SK-N-SH treated with all-trans-retinoic acid at 6 μM for 48 hours (cell line): ENCODE results near the gene ALKAL2.
"Not testable (repeated sequence)": the region's sequence is repeated elsewhere in the genome, so short reads cannot be mapped to it uniquely, and the experiment has no call there.

Experiments used
- ATAC-seq: fragments of 200-7000 bp; cut with Tn5 transposase; 3 replicates; pipeline ENCODE4 v1.9.1; 2020; ENCODE audit warnings: mild to moderate bottlenecking, moderate library complexity
- ARNTL ChIP-seq: fragments of 450-650 bp; formaldehyde crosslinking; IDR thresholded peaks from 2 replicates; pipeline ENCODE4 v1.5.0; 2020; ENCODE audit warnings: low read depth, mild to moderate bottlenecking, moderate library complexity, borderline replicate concordance
- BACH2 ChIP-seq: fragments of 250-450 bp; sonication (Bioruptor Pico); IDR thresholded peaks from 2 replicates; pipeline ENCODE4 v1.9.0; 2021; ENCODE audit warnings: mild to moderate bottlenecking, borderline replicate concordance
- CSDC2 ChIP-seq: fragments of 250-450 bp; sonication (Bioruptor Pico); IDR thresholded peaks from 2 replicates; pipeline ENCODE4 v1.5.0; 2020; ENCODE audit warnings: mild to moderate bottlenecking, moderate library complexity
- ESRRG ChIP-seq: fragments of 250-450 bp; sonication (Bioruptor Pico); IDR thresholded peaks from 2 replicates; pipeline ENCODE4 v1.6.1; 2021; ENCODE audit warnings: mild to moderate bottlenecking
- GLIS3 ChIP-seq: fragments of 250-450 bp; sonication (Bioruptor Pico); IDR thresholded peaks from 2 replicates; pipeline ENCODE4 v1.5.0; 2020; ENCODE audit warnings: mild to moderate bottlenecking, moderate library complexity
- ISL1 ChIP-seq: fragments of 250-450 bp; sonication (Bioruptor Pico); IDR thresholded peaks from 2 replicates; pipeline ENCODE4 v2.1.2; 2022; ENCODE audit warnings: mild to moderate bottlenecking, moderate library complexity
- POU6F1 ChIP-seq: fragments of 250-450 bp; sonication (Bioruptor Pico); IDR thresholded peaks from 2 replicates; pipeline ENCODE4 v1.8.0; 2021; ENCODE audit warnings: low read depth, mild to moderate bottlenecking, moderate library complexity, borderline replicate concordance
- PPARA ChIP-seq: fragments of 250-450 bp; sonication (Bioruptor Pico); IDR thresholded peaks from 2 replicates; pipeline ENCODE4 v1.5.0; 2020; ENCODE audit warnings: mild to moderate bottlenecking, borderline replicate concordance
- RARB ChIP-seq: fragments of 250-450 bp; sonication (Bioruptor Pico); IDR thresholded peaks from 2 replicates; pipeline ENCODE4 v1.8.0; 2021; ENCODE audit warnings: mild to moderate bottlenecking, moderate library complexity
- TCF4 ChIP-seq: fragments of 250-450 bp; sonication (Bioruptor Pico); IDR thresholded peaks from 2 replicates; pipeline ENCODE4 v1.8.0; 2021; ENCODE audit warnings: mild to moderate bottlenecking, moderate library complexity, borderline replicate concordance
- TOX ChIP-seq: fragments of 250-450 bp; sonication (Bioruptor Pico); IDR thresholded peaks from 2 replicates; pipeline ENCODE4 v1.8.0; 2021; ENCODE audit warnings: mild to moderate bottlenecking, moderate library complexity, borderline replicate concordance
- ZC3H10 ChIP-seq: fragments of 250-450 bp; sonication (Bioruptor Pico); IDR thresholded peaks from 2 replicates; pipeline ENCODE4 v1.5.1; 2021; ENCODE audit warnings: mild to moderate bottlenecking, moderate library complexity
- ZFP3 ChIP-seq: fragments of 250-450 bp; sonication (Bioruptor Pico); IDR thresholded peaks from 2 replicates; pipeline ENCODE4 v1.5.0; 2020; ENCODE audit warnings: mild to moderate bottlenecking, moderate library complexity
- ZFP30 ChIP-seq: fragments of 450-650 bp; formaldehyde crosslinking; IDR thresholded peaks from 2 replicates; pipeline ENCODE4 v1.5.0; 2022; ENCODE audit warnings: mild to moderate bottlenecking, moderate library complexity
- ZNF565 ChIP-seq: fragments of 450-650 bp; formaldehyde crosslinking; conservative IDR thresholded peaks from 2 replicates; pipeline ENCODE4 v1.5.0; 2020; ENCODE audit warnings: low read depth, mild to moderate bottlenecking, moderate library complexity
- ZNF70 ChIP-seq: fragments of 450-650 bp; formaldehyde crosslinking; IDR thresholded peaks from 2 replicates; pipeline ENCODE4 v1.5.0; 2020; ENCODE audit warnings: mild to moderate bottlenecking, moderate library complexity
- ZNF8 ChIP-seq: fragments of 450-650 bp; formaldehyde crosslinking; IDR thresholded peaks from 2 replicates; pipeline ENCODE4 v1.5.0; 2020; ENCODE audit warnings: mild to moderate bottlenecking, moderate library complexity
- TF ChIP-seq, protein P1 (sequence below): fragments of 250-450 bp; sonication (Bioruptor Pico); IDR thresholded peaks from 2 replicates; pipeline ENCODE4 v1.5.0; 2020; ENCODE audit warnings: mild to moderate bottlenecking, moderate library complexity
- TF ChIP-seq, protein P2 (sequence below): fragments of 250-450 bp; sonication (Bioruptor Pico); IDR thresholded peaks from 2 replicates; pipeline ENCODE4 v1.5.1; 2021; ENCODE audit warnings: mild to moderate bottlenecking, moderate library complexity
- TF ChIP-seq, protein P3 (sequence below): fragments of 250-450 bp; sonication (Bioruptor Pico); IDR thresholded peaks from 2 replicates; pipeline ENCODE4 v1.5.1; 2020; ENCODE audit warnings: low read depth, mild to moderate bottlenecking, moderate library complexity
- TF ChIP-seq, protein P4 (sequence below): fragments of 250-450 bp; sonication (Bioruptor Pico); IDR thresholded peaks from 2 replicates; pipeline ENCODE4 v1.8.0; 2020; ENCODE audit warnings: mild to moderate bottlenecking, moderate library complexity, borderline replicate concordance

The ALKAL2 gene, protein sequence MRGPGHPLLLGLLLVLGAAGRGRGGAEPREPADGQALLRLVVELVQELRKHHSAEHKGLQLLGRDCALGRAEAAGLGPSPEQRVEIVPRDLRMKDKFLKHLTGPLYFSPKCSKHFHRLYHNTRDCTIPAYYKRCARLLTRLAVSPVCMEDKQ

DNA sequence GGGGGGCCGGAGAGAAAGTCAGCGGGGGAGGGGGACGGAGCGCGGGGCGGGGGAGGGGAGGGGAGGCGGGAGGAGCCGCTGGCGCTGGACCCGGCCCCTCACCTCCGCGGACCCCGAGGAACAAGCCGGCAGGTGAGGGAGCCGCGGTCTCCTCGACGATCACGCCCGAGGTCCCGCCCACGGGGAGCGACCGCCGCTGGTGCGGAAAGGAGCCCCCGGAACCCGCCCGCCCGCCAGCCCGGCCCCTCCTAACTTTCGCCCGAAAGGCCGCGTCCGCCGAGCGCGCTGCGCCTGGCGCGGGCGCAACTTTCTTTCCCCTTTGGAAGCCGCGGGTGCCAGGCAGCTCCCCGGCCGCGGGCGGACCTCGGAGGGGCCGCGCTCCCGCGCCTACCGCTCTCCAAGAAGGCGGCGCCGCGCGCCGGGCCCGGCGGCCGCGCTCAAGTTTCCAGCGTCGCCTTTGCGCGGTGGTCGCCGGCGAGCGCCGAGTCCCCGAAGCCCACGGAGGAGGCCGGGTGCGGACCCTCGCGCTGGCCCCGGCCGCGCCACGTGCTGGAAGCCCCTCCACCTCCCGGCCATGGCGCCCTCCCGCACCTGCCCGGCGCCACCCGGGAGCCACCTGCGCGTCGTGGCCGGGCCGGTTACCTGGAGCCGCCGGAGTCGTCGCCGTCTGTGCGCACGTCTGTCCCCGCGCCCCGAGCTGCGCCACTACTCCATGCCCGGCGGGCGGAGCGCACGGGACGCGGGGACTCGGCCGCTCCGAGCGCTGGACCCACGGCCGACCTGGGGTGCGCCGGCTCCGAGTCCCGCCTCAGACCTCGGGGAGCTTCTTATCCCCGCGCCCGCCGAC, at the start of gene ALKAL2:
ALKAL2 (minus strand) TSS at position 181 of the 847 bp plus-strand sequence. CDS start 256 bp downstream, outside the sequence.
- no peak for ATAC-seq
- TF ChIP-seq TOX: no peak
- no peak for TF ChIP-seq TCF4 (CRISPR knock-in tag)
- TF ChIP-seq GLIS3 (CRISPR knock-in tag): no peak
- TF ChIP-seq ARNTL: no peak
- TF ChIP-seq ZNF565 (CRISPR knock-in tag): no peak
- TF ChIP-seq ZFP30: no peak
- TF ChIP-seq BACH2 (CRISPR knock-in tag): no peak
- no peak for TF ChIP-seq POU6F1 (CRISPR knock-in tag)
- no peak for TF ChIP-seq ZNF70
- TF ChIP-seq ZNF8: no peak
- no peak for TF ChIP-seq CSDC2 (CRISPR knock-in tag)
- TF ChIP-seq, protein P1, sequence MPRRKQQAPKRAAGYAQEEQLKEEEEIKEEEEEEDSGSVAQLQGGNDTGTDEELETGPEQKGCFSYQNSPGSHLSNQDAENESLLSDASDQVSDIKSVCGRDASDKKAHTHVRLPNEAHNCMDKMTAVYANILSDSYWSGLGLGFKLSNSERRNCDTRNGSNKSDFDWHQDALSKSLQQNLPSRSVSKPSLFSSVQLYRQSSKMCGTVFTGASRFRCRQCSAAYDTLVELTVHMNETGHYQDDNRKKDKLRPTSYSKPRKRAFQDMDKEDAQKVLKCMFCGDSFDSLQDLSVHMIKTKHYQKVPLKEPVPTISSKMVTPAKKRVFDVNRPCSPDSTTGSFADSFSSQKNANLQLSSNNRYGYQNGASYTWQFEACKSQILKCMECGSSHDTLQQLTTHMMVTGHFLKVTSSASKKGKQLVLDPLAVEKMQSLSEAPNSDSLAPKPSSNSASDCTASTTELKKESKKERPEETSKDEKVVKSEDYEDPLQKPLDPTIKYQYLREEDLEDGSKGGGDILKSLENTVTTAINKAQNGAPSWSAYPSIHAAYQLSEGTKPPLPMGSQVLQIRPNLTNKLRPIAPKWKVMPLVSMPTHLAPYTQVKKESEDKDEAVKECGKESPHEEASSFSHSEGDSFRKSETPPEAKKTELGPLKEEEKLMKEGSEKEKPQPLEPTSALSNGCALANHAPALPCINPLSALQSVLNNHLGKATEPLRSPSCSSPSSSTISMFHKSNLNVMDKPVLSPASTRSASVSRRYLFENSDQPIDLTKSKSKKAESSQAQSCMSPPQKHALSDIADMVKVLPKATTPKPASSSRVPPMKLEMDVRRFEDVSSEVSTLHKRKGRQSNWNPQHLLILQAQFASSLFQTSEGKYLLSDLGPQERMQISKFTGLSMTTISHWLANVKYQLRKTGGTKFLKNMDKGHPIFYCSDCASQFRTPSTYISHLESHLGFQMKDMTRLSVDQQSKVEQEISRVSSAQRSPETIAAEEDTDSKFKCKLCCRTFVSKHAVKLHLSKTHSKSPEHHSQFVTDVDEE (CRISPR knock-in tag): no peak

GRCh38 chr2:336949-337348, 49.1 kb upstream of the ALKAL2 start:
- ATAC-seq: not testable (repeated sequence)

DNA sequence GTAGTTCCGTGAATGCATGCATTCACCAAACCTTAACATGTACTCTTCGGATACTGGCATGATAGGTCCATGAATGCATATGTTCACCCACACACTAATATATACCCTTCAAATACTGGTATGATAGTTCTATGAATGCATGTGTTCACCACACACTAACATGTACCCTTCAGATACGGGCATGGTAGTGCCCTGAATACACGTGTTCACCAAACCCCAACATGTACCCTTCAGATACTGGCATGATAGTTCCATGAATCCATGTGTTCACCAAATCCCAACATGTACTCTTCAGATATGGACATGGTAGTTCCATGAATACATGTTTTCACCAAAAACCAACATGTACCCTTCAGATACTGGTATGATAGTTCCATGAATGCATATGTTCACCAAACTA, 48.5 kb upstream of the ALKAL2 start:
- TF ChIP-seq RARB (CRISPR knock-in tag) (no peak), ZFP30 (no peak), ZNF8 (no peak), ESRRG (no peak), ZC3H10 (CRISPR knock-in tag) (no peak), ISL1 (no peak), BACH2 (CRISPR knock-in tag) (no peak), ZFP3 (CRISPR knock-in tag) (no peak)
- TF ChIP-seq, protein P2, sequence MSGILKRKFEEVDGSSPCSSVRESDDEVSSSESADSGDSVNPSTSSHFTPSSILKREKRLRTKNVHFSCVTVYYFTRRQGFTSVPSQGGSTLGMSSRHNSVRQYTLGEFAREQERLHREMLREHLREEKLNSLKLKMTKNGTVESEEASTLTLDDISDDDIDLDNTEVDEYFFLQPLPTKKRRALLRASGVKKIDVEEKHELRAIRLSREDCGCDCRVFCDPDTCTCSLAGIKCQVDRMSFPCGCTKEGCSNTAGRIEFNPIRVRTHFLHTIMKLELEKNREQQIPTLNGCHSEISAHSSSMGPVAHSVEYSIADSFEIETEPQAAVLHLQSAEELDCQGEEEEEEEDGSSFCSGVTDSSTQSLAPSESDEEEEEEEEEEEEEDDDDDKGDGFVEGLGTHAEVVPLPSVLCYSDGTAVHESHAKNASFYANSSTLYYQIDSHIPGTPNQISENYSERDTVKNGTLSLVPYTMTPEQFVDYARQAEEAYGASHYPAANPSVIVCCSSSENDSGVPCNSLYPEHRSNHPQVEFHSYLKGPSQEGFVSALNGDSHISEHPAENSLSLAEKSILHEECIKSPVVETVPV (CRISPR knock-in tag): no peak
- TF ChIP-seq, protein P3, sequence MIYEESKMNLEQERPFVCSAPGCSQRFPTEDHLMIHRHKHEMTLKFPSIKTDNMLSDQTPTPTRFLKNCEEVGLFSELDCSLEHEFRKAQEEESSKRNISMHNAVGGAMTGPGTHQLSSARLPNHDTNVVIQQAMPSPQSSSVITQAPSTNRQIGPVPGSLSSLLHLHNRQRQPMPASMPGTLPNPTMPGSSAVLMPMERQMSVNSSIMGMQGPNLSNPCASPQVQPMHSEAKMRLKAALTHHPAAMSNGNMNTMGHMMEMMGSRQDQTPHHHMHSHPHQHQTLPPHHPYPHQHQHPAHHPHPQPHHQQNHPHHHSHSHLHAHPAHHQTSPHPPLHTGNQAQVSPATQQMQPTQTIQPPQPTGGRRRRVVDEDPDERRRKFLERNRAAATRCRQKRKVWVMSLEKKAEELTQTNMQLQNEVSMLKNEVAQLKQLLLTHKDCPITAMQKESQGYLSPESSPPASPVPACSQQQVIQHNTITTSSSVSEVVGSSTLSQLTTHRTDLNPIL: no peak
- TF ChIP-seq, all 23 proteins: peak for 0

GRCh38 chr2:332592-332991, 44.7 kb upstream of the ALKAL2 start:
- ATAC-seq: no peak
- TF ChIP-seq, protein P3: no peak
- no peak for TF ChIP-seq GLIS3 (CRISPR knock-in tag)
- TF ChIP-seq, protein P4, sequence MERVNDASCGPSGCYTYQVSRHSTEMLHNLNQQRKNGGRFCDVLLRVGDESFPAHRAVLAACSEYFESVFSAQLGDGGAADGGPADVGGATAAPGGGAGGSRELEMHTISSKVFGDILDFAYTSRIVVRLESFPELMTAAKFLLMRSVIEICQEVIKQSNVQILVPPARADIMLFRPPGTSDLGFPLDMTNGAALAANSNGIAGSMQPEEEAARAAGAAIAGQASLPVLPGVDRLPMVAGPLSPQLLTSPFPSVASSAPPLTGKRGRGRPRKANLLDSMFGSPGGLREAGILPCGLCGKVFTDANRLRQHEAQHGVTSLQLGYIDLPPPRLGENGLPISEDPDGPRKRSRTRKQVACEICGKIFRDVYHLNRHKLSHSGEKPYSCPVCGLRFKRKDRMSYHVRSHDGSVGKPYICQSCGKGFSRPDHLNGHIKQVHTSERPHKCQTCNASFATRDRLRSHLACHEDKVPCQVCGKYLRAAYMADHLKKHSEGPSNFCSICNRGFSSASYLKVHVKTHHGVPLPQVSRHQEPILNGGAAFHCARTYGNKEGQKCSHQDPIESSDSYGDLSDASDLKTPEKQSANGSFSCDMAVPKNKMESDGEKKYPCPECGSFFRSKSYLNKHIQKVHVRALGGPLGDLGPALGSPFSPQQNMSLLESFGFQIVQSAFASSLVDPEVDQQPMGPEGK (CRISPR knock-in tag): no peak
- no peak for TF ChIP-seq PPARA (CRISPR knock-in tag)

More for the DNA sequence above, 48.5 kb upstream of the ALKAL2 start:
- ATAC-seq: no peak
